HEK293 (cell line): ENCODE results near the gene IGSF3.
A peak's percentile ranks its signal among the peaks of the same experiment; 100 is the strongest.

Experiments
- CTCF ChIA-PET: fragments of 350-600 bp; formaldehyde crosslinking; extraction: SDS; loops from one replicate; lab custom pipeline; 2021; ENCODE audit warnings: antibody characterized with exemption; lab: Yijun Ruan, JAX
- POLR2A ChIA-PET: fragments of 300-600 bp; formaldehyde crosslinking; extraction: SDS; loops from one replicate; lab custom pipeline; 2020; ENCODE audit warnings: antibody characterized with exemption, inconsistent platforms; lab: Yijun Ruan, JAX
- H3K27ac ChIP-seq: fragments of 200-500 bp; sonication (Bioruptor generic); 2 replicates; pipeline ENCODE4 v1.5.1; 2014; ENCODE audit warnings: low read depth, low read length, control low read depth, inconsistent platforms; ENCODE audit errors: extremely low read depth
- H3K36me3 ChIP-seq, 2 experiments: fragments of 200-500 bp in 1 of 2; sonication (Bioruptor generic) in 1 of 2; 1 replicate in 1 of 2; 2 replicates in 1 of 2; pipeline ENCODE4 v1.5.1; 2014 to 2017; ENCODE audit warnings: inconsistent platforms in 2 of 2, low read length in 2 of 2; ENCODE audit not compliant: control insufficient read depth in 2 of 2, insufficient read depth in 1 of 2
- H3K4me1 ChIP-seq: fragments of 200-500 bp; sonication (Bioruptor generic); 2 replicates; pipeline ENCODE4 v1.5.1; 2014; ENCODE audit warnings: mild to moderate bottlenecking, low read length, inconsistent platforms; ENCODE audit not compliant: control insufficient read depth, insufficient read depth
- H3K4me3 ChIP-seq: 2 replicates; pipeline ENCODE4 v1.5.1; 2011; ENCODE audit warnings: low read depth, mild to moderate bottlenecking, control low read depth, low read length, moderate library complexity
- H3K9me3 ChIP-seq: fragments of 200-500 bp; sonication (Bioruptor generic); 2 replicates; pipeline ENCODE4 v1.5.1; 2014; ENCODE audit warnings: low read depth, low read length, inconsistent platforms; ENCODE audit not compliant: control insufficient read depth, insufficient read depth
- BCL11A ChIP-seq: fragments of 450-650 bp; formaldehyde crosslinking; IDR thresholded peaks from 2 replicates; pipeline ENCODE4 v1.5.1; 2016; ENCODE audit warnings: low read depth, missing biosample characterization, missing genetic modification characterization
- SP2 ChIP-seq: fragments of 450-650 bp; formaldehyde crosslinking; IDR thresholded peaks from 2 replicates; pipeline ENCODE4 v1.5.1; 2016; ENCODE audit warnings: missing biosample characterization, missing genetic modification characterization
- SP3 ChIP-seq: fragments of 450-650 bp; formaldehyde crosslinking; IDR thresholded peaks from 2 replicates; pipeline ENCODE4 v1.5.1; 2016; ENCODE audit warnings: missing biosample characterization, missing genetic modification characterization
- SP7 ChIP-seq: fragments of 450-650 bp; formaldehyde crosslinking; IDR thresholded peaks from 2 replicates; pipeline ENCODE4 v1.5.1; 2016; ENCODE audit warnings: missing biosample characterization, missing genetic modification characterization
- ZBTB1 ChIP-seq: fragments of 450-650 bp; formaldehyde crosslinking; IDR thresholded peaks from 2 replicates; pipeline ENCODE4 v1.5.1; 2016; ENCODE audit warnings: missing biosample characterization, missing genetic modification characterization
- ZBTB17 ChIP-seq: fragments of 450-650 bp; formaldehyde crosslinking; IDR thresholded peaks from 2 replicates; pipeline ENCODE4 v1.5.1; 2016; ENCODE audit warnings: missing biosample characterization, missing genetic modification characterization
- ZBTB20 ChIP-seq: fragments of 450-650 bp; formaldehyde crosslinking; IDR thresholded peaks from 2 replicates; pipeline ENCODE4 v1.5.1; 2016; ENCODE audit warnings: missing biosample characterization, missing genetic modification characterization
- ZBTB21 ChIP-seq: fragments of 450-650 bp; formaldehyde crosslinking; IDR thresholded peaks from 2 replicates; pipeline ENCODE4 v1.5.1; 2017; ENCODE audit warnings: missing biosample characterization, missing genetic modification characterization
- ZNF121 ChIP-seq: fragments of 450-650 bp; formaldehyde crosslinking; IDR thresholded peaks from 2 replicates; pipeline ENCODE4 v1.5.1; 2016; ENCODE audit warnings: missing biosample characterization, missing genetic modification characterization
- ZNF184 ChIP-seq: fragments of 450-650 bp; IDR thresholded peaks from 2 replicates; pipeline ENCODE4 v1.5.1; 2018; ENCODE audit warnings: missing biosample characterization, mild to moderate bottlenecking, missing genetic modification characterization
- ZNF2 ChIP-seq: fragments of 450-650 bp; formaldehyde crosslinking; IDR thresholded peaks from 2 replicates; pipeline ENCODE4 v1.5.1; 2016; ENCODE audit warnings: missing biosample characterization, missing genetic modification characterization
- ZNF292 ChIP-seq: fragments of 450-650 bp; formaldehyde crosslinking; IDR thresholded peaks from 2 replicates; pipeline ENCODE4 v1.5.1; 2016; ENCODE audit warnings: low read depth, missing biosample characterization, missing genetic modification characterization, borderline replicate concordance
- ZNF350 ChIP-seq: fragments of 450-650 bp; formaldehyde crosslinking; IDR thresholded peaks from 2 replicates; pipeline ENCODE4 v1.5.0; 2017; ENCODE audit warnings: missing biosample characterization, mild to moderate bottlenecking, missing genetic modification characterization
- ZNF423 ChIP-seq: fragments of 450-650 bp; formaldehyde crosslinking; IDR thresholded peaks from 2 replicates; pipeline ENCODE4 v1.5.1; 2016; ENCODE audit warnings: missing biosample characterization, missing genetic modification characterization
- ZNF449 ChIP-seq: fragments of 450-650 bp; formaldehyde crosslinking; IDR thresholded peaks from 2 replicates; pipeline ENCODE4 v1.5.1; 2017; ENCODE audit warnings: missing biosample characterization, mild to moderate bottlenecking, missing genetic modification characterization, moderate library complexity
- ZNF548 ChIP-seq: fragments of 450-650 bp; formaldehyde crosslinking; IDR thresholded peaks from 2 replicates; pipeline ENCODE4 v1.5.1; 2016; ENCODE audit warnings: missing biosample characterization, missing genetic modification characterization
- ZNF560 ChIP-seq: fragments of 450-650 bp; formaldehyde crosslinking; IDR thresholded peaks from 2 replicates; pipeline ENCODE4 v1.5.1; 2017; ENCODE audit warnings: missing biosample characterization, missing genetic modification characterization, borderline replicate concordance
- ZNF621 ChIP-seq: fragments of 450-650 bp; formaldehyde crosslinking; IDR thresholded peaks from 2 replicates; pipeline ENCODE4 v1.5.1; 2017; ENCODE audit warnings: missing biosample characterization, missing genetic modification characterization
- ZNF629 ChIP-seq: fragments of 450-650 bp; formaldehyde crosslinking; IDR thresholded peaks from 2 replicates; pipeline ENCODE4 v1.5.1; 2017; ENCODE audit warnings: missing biosample characterization, missing genetic modification characterization
- ZNF660 ChIP-seq: fragments of 450-650 bp; IDR thresholded peaks from 2 replicates; pipeline ENCODE4 v1.5.1; 2018; ENCODE audit warnings: missing biosample characterization, mild to moderate bottlenecking, missing genetic modification characterization
- ZNF677 ChIP-seq: fragments of 450-650 bp; IDR thresholded peaks from 2 replicates; pipeline ENCODE4 v1.5.0; 2018; ENCODE audit warnings: missing biosample characterization, mild to moderate bottlenecking, missing genetic modification characterization, moderate library complexity
- ZNF777 ChIP-seq: fragments of 450-650 bp; formaldehyde crosslinking; IDR thresholded peaks from 2 replicates; pipeline ENCODE4 v1.5.1; 2017; ENCODE audit warnings: missing biosample characterization, missing genetic modification characterization, borderline replicate concordance
- ZNF843 ChIP-seq: fragments of 450-650 bp; formaldehyde crosslinking; IDR thresholded peaks from 2 replicates; pipeline ENCODE4 v1.5.1; 2016; ENCODE audit warnings: missing biosample characterization, missing genetic modification characterization
- TF ChIP-seq, protein P1 (sequence below): fragments of 450-650 bp; formaldehyde crosslinking; IDR thresholded peaks from 2 replicates; pipeline ENCODE4 v1.5.1; 2016; ENCODE audit warnings: missing biosample characterization, missing genetic modification characterization
- TF ChIP-seq, protein P2 (sequence below): fragments of 450-650 bp; formaldehyde crosslinking; IDR thresholded peaks from 2 replicates; pipeline ENCODE4 v1.5.1; 2016; ENCODE audit warnings: missing biosample characterization, missing genetic modification characterization

IGSF3 gene

DNA sequence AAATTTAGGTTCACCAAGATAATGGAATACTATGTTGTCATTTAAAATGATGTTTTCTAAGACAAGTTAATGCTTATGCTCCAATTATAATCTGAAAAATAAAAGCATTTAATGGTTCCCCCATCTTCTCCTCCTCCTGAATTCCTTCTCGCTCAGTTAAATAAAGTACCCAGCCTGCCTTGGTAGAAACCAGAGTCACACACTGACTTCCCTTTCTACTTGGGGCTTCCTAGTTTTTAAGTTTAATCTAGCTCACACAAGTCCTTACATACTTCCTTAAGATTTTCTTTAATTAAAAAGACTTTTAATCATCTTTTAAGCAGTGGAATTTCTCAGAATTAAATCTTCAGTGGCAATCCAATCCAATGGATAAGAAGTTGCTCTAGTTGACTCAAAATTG lies 129.6 kb downstream of the IGSF3 start:
- H3K9me3 ChIP-seq = no peaks in the 10 kb centered on the region
- CTCF ChIA-PET = no interaction called here
- POLR2A ChIA-PET = no interaction called here
- no peak overlapping the region for H3K4me3 ChIP-seq
- H3K36me3 ChIP-seq = peaks cover 0 to 32% of the 10 kb centered on the region in 2 experiments; a peak in 1 of 3 replicates
- no peak for TF ChIP-seq BCL11A (tag by site-specific recombination)
- no peak for TF ChIP-seq ZBTB17 (tag by site-specific recombination)
- TF ChIP-seq ZNF843 (tag by site-specific recombination) = no peak
- no peak for TF ChIP-seq SP3 (tag by site-specific recombination)
- no peak for TF ChIP-seq ZNF777 (tag by site-specific recombination)
- TF ChIP-seq ZNF560 (tag by site-specific recombination) = no peak
- no peak for TF ChIP-seq ZBTB20 (tag by site-specific recombination)
- no peak for TF ChIP-seq ZBTB21 (tag by site-specific recombination)
- TF ChIP-seq ZNF548 (tag by site-specific recombination) = no peak
- TF ChIP-seq ZNF677 (tag by site-specific recombination) = no peak
- TF ChIP-seq ZNF121 (tag by site-specific recombination) = no peak
- no peak for TF ChIP-seq ZNF621 (tag by site-specific recombination)
- TF ChIP-seq ZNF292 (tag by site-specific recombination) = no peak
- TF ChIP-seq, all 188 proteins: peak for 0
- Histone ChIP-seq H3K4me1 (no peaks in the 10 kb centered on the region), H3K27ac (no peak overlapping the region)

DNA sequence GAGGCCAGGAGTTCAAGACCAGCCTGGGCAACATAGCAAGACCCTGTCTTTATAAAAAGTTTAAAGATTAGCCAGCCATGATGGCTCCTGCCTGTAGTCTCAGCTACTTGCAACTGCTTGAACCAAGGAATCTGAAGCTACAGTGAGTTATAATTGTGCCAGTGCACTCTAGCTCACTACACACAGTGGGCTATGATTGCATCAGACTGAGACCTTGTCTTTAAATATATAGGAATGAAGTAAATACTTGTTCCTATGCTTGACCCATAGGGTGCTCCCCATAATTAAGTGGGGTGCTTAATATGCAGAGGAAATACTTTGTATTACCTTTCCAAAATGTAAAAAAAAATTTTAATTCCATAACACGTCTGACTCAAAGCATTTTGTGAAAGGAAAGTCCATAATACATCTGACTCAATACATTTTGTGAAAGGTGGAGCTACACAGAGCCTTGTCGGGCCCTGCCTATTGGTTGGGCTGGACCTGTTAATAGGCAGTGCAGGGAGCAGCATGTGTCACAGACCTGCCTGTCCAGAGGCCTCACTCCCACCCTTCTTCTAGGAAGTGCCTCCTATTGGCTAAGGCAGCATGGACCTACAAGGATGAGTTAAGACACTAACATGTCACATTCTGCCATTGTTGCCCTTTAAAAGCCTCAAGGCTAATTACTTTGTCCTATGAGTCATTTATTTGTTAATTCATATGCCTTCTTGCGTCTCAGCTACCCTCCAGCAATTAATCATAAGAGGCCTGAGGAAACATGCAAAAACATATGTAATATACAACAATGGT lies 130.3 kb downstream of the IGSF3 start:
- H3K4me3 ChIP-seq = no peak overlapping the region
- CTCF ChIA-PET = no interaction called here
- H3K4me1 ChIP-seq = no peaks in the 10 kb centered on the region
- H3K27ac ChIP-seq = no peak overlapping the region
- POLR2A ChIA-PET = no interaction called here
- TF ChIP-seq, protein P1, sequence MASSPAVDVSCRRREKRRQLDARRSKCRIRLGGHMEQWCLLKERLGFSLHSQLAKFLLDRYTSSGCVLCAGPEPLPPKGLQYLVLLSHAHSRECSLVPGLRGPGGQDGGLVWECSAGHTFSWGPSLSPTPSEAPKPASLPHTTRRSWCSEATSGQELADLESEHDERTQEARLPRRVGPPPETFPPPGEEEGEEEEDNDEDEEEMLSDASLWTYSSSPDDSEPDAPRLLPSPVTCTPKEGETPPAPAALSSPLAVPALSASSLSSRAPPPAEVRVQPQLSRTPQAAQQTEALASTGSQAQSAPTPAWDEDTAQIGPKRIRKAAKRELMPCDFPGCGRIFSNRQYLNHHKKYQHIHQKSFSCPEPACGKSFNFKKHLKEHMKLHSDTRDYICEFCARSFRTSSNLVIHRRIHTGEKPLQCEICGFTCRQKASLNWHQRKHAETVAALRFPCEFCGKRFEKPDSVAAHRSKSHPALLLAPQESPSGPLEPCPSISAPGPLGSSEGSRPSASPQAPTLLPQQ = peak; percentile 12; the same call in 1 of the 2 replicates
- TF ChIP-seq ZNF350 (tag by site-specific recombination) = no peak; the same call in 1 of the 2 replicates
- TF ChIP-seq, protein P2, sequence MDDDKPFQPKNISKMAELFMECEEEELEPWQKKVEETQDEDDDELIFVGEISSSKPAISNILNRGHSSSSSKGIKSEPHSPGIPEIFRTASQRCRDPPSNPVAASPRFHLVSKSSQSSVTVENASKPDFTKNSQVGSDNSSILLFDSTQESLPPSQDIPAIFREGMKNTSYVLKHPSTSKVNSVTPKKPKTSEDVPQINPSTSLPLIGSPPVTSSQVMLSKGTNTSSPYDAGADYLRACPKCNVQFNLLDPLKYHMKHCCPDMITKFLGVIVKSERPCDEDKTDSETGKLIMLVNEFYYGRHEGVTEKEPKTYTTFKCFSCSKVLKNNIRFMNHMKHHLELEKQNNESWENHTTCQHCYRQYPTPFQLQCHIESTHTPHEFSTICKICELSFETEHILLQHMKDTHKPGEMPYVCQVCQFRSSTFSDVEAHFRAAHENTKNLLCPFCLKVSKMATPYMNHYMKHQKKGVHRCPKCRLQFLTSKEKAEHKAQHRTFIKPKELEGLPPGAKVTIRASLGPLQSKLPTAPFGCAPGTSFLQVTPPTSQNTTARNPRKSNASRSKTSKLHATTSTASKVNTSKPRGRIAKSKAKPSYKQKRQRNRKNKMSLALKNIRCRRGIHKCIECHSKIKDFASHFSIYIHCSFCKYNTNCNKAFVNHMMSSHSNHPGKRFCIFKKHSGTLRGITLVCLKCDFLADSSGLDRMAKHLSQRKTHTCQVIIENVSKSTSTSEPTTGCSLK (tag by site-specific recombination) = no peak
- no peak for TF ChIP-seq ZNF184 (tag by site-specific recombination)
- TF ChIP-seq SP7 (tag by site-specific recombination) = 0 out of 2 replicates have a peak, but pooled peaks have one; percentile 13
- peak; percentile 16; the same call in 1 of the 2 replicates for TF ChIP-seq ZNF629 (tag by site-specific recombination)
- peak; percentile 33; the same call in 1 of the 2 replicates for TF ChIP-seq ZNF449 (tag by site-specific recombination)
- TF ChIP-seq SP3 (tag by site-specific recombination) = no peak
- 0 out of 2 replicates have a peak, but pooled peaks have one; percentile 14 for TF ChIP-seq SP2 (tag by site-specific recombination)
- no peak for TF ChIP-seq ZNF2 (tag by site-specific recombination)
- TF ChIP-seq ZBTB1 (tag by site-specific recombination) = no peak
- no peak for TF ChIP-seq ZNF660
- TF ChIP-seq ZNF423 = no peak
- H3K36me3 ChIP-seq = peaks cover 0 to 28% of the 10 kb centered on the region in 2 experiments; a peak in 1 of 3 replicates
- H3K9me3 ChIP-seq = no peaks in the 10 kb centered on the region
